HG03025 (cell line): ENCODE data around the gene RSPH6A.

Experiments used
- ATAC-seq: cut with Tn5 transposase; IDR thresholded peaks from one replicate; pipeline ENCODE4 v1.9.1; 2021; ENCODE audit warnings: mild to moderate bottlenecking, moderate library complexity; ENCODE audit not compliant: unreplicated experiment, low FRiP score

RSPH6A gene

DNA sequence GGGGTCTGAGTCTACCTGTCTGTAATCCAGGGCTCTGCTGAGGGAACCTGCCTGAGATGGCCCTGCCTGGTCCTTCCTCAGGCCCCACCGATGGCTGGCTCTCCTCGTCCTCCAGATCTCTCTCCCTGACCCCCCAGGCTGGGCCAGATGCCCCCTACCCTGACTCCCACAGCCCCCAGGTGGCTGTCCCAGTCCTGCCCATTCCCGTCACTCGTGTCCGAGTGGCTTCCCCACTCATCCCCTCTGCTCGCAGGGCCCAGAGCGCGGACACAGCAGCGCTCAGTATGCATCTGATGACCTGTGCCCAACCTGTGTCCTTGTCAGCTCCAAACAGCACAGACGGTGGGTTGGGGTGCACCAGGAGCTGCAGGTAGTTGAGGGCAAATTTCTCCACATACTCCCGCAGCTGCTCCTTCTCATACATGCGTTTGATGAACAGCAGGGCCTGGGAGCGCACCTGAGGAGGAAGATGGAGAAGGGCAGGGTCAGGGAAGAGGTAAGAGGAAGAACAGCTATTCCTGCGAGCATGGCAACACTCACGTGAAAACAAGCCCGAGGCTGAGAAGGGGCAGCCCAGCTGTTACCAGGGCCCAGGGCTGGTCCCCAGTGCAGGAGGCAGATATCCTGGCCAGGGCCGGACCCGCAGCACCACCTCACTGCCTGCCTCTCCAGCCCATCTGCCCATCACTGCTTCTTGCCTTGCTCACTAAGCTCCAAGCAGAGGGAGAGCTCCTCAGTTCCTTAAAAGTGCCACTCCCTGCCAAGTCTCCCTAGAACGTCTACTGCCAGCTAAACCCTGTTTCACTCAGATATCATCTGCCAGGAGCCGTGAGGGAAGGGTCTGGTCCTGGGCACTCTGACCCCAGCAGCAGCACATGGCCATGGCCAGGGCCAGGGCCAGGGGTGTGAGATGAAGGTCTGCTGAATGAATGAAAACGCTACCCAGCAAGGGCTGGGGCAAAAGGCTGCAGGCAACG, 11.1 kb upstream of the RSPH6A start:
- no peak for ATAC-seq

DNA sequence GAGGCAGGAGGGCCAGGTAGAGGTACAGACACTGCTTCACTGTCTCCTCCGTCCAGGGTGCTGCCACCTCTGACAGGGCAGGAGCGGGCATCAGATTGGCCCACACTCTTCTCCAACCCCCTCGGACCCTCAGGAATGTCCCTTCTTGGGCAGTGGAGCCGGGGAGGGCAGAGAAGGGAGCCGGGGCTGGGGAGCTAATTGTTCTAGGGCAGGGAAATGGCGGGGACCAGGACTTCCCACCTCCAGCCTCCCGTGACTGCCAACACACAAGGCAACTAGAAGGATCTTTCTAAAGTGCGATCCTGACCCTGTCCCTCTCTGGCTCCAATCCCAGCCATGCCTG, 10.1 kb upstream of the RSPH6A start:
- ATAC-seq, result no peak

DNA sequence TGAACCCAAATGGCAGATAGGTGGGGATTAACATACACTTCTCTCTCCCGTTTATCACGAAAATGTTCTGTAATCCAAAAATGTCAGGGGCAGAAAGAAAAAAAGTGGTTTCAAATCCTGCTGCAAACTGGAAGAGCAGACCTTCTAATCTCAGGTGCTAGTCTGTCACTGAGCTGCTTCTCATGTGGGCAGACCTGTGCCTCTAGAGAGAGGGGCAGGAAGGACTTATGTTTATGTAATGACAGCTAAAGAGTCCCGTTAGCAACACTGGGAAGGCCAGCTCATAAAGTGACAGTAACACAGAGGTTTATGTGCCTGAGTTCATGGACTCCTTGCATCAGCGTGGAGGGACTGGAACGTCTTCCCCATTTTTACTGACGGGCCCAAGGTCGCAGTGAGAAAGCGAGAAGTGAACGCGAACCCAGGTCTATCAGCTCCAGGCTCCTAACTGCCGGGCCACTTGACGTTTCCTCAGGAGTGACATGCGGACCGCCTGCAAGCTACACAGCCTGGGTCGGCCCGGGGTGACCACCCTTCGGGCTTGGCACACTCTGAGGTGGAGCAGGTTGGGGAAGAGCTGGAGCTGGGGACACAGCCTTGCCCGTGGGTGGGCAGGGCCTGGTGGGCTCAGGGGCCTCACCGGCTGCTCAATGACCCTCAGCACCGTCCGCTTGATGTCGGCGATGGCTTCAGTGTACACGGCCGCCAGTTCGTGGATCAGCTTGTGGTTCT, 9.6 kb upstream of the RSPH6A start:
- ATAC-seq, result no peak

DNA sequence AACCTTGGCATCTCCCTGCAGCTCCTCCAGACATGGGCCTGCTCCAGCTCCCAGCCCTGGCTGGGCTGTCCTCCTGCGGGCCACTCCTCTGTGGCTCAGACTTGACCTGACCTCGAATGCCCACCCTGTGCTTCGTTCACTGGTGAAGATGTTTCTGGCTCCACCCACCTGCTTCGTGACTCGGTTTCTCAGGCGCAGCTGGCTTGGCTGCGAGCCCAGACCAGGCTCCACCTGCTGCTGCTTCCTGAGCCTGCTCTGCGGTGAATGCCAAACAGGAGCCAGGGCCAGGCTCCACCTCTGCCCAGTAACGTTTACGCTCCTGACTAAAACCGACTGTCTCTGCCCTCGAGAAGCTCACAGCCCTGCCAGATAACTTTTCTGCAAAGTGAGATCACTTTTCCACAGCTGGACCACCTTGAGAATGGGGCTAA, 8.9 kb upstream of the RSPH6A start:
- no peak for ATAC-seq

DNA sequence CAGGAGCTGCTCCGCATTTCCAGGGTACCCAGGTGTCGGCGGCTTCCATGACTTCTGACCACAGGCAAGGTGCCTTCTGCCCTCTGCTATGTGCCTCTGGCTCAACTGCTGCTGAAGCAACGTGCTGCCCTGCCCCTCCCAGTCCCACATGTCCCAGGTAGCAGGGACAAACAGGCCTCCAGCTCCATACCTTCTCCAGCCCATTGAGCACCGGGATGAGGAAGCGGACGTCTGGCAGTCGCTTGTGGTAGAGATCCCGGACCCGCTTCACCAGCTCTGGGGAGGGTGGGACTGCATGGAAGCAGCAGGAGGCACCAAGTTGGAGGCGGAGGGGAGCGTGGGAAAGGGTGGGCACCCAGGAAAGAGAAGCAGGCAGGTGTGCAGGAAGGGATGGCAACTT, 8.1 kb upstream of the RSPH6A start:
- no peak for ATAC-seq

DNA sequence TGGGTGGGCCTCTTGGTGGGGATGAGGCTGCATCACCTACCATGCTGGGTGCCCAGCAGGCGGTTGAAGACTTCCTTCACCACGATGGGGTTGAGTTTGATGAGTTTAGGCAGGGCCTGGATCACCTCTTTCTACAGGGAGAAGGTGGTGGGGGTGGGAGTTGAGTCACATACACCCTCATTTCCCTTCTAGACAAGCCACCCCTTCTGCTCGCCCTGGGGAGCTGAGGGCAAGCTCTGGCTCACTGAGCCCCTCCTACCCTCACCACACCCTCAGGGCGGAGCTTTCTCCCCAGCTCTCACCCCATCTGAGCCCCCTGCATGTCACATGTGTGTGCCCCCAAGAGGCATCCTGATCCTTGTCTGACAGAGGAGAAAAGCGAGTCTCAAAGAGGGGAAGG, 7.6 kb upstream of the RSPH6A start:
- no peak for ATAC-seq

DNA sequence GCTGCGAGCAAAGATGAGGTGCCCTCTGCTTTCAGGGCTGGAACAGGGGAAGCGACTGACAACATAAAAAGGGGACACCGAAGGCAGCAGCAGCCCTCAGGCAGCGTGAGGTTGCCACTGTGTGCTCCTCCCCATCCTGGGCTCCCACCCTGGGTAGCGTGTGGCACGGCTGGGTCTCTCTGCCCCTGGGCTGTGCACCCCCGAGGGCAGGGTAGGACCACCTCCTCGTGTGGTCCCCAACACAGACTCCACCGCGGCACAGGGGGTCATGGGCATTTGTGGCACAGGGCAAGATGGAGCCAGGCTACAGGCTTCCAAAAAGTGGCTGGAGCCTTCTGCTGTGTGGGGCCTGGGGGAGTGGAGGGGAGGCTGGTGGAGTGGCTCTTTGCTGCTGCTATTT, 6.5 kb upstream of the RSPH6A start:
- ATAC-seq, result no peak

DNA sequence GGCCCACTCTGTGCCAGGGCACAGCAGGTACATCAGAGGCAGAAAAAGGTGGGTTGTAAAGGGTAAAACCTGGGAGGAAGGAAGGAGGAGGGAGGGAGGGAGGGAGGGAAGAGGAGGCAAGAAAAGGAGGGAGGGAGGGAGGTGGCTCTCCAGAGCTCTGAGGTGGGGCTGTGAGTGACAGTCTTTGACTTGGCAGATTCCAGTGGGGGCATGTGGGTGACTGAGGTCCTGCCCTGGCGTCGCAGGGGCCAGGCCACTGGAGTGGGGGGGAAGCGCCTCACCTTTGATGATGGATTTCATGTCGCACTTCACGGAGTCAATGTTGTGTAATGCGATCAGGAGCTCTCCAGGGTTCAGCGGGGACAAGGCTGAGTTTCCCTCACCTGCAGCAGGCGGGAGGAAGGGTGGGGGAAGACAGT, 6.0 kb upstream of the RSPH6A start:
- no peak for ATAC-seq

DNA sequence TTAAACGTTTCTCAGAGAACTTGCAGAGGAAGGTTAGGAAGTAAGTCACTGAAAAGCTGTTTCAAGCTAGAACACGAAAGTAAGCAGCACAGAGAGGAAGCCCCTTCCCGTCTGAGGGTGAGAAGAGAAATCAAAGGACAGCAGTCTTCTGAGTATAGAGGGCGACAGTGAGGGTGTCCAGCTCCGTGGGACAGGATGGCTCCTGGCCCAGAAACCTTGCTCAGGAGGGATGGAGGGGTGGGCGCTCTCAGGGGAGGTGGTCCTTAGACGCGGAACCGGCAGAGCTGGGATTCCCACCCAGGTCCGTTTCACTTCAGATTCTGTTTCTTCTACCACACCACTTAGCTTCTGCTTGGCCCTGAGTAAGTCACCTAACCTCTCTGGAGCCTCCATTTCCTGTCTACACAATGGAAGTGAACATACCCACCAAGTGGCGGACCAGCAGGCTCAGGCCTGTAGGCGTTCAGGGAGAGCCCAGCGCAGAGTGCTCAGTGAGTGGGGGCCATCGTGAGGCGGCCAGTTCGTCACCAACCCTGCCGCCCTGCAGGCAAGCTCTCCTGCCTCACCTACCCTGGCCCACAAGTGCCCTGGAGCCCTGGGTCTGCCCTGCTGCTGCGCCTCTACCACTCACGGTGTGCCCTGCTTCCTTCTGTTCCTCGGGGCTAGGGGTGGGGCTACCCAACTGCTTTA, 5.5 kb upstream of the RSPH6A start:
- no peak for ATAC-seq

DNA sequence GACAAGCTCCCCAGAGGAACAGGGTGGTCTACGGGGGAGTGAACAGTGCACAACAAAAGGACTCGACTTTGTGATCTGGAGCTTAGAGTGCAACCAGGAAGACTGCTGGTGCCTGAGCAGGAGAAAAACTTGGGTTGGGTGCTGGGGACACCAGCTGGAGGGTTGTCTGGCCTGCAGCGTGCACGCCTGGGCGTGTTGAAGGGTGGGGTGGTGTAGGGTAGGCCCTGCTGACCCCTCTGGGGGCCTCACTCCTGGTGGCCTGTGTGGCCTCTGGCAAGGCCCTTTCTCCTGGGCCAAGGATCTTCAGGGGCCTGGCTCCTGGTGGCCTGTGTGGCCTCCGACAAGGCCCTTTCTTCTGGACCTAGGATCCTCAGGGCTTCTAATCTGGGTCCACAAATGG, 4.7 kb upstream of the RSPH6A start:
- no peak for ATAC-seq

DNA sequence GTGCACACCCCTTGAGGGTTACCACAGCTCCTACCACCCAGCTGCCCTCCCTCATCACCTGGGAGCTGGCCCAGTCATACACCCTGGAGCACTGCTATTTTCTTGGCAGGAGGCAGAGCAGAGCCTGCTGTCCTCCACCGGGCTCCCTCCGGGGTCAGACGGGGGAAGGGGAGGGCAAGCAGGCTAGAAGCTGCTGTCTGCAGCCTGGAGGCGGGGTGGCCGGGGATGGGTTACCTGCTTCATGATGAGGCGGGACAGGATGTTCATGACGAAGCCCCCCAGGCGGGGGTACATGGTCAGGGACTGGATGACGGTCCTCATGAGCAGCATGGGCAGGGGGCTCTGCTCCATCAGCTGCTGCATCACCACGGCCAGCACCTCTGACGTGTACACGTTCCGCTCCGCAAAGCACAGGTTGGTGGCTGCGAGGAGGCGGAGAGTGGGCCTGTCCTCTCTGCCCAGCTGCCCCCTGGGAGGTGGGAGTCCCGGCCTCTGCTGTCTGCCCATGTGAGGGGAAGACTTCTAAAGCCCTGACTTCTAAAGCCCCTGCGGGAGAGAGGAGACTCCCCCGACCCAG, 2.7 kb upstream of the RSPH6A start:
- no peak for ATAC-seq

DNA sequence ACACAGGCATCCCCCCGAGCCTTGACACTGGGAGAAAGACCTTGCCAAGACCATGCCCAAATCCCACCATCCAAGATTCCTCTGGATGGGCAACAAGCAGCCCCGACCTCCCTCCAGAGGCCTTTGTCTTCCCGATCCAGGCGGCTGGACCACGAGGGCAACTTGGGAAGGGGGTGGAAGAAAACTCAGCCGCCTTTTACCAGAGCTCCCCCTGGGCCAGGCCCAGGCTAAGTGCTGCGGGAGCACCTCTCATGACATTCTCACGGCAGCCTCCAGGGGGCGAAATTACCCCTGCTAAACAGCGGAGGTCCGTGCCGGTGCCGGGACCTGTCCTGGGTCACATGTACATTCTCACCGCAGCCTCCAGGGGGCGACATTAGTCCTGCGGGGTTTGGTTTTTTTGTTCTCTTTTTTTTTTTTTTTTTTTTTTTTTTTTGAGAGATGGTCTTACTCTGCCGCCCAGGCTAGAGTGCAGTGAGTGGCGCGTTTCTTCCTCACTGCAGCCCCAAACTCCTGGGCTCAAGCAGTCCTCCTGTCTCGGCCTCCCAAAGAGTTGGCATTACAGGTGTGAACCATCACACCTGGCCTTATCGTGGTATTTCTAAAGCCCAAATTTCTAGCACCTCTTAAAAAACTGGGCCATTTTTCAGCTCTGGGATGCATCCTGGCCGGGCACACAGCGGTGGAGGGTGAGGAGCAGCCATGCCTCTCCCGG, 2.1 kb upstream of the RSPH6A start:
- peak; percentile 52 for ATAC-seq

DNA sequence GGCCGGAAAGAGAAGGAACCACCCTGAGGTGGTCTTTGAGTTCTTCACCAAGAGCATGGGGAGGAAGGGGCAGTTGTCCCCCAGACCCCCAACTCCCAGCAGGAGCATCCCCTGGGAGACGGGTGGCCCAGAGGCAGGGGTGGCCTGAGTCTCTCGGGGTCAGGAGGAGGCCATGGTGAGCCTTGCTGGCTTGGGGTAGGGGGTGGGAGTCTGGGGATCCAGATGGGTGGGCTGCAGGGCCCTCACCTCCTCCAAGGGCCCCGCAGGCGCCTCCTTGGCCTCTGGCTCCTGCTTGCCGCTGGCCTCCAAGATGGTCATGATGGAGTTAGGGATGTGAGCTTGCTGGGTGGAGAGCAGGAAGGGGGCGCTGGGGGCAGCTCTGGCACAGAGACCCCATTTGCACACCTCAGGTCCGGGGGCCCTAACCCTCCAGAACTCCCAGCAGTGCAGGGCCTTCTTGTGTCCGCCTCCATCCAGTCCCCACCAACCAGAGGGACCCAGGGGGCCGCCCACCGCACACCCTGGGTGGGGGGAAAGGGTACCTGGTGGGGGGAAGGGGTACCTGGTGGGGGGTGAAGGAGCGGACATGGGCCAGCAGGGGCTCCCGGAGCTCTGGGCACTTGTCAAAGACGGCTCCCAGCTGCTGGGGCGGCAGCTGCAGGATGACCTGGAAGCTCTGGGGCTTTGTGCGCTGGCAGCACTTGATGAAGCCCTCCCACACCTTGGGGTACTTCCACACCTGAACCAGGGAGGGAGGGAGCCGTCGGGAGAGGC, 1.3 kb upstream of the RSPH6A start:
- no peak for ATAC-seq

DNA sequence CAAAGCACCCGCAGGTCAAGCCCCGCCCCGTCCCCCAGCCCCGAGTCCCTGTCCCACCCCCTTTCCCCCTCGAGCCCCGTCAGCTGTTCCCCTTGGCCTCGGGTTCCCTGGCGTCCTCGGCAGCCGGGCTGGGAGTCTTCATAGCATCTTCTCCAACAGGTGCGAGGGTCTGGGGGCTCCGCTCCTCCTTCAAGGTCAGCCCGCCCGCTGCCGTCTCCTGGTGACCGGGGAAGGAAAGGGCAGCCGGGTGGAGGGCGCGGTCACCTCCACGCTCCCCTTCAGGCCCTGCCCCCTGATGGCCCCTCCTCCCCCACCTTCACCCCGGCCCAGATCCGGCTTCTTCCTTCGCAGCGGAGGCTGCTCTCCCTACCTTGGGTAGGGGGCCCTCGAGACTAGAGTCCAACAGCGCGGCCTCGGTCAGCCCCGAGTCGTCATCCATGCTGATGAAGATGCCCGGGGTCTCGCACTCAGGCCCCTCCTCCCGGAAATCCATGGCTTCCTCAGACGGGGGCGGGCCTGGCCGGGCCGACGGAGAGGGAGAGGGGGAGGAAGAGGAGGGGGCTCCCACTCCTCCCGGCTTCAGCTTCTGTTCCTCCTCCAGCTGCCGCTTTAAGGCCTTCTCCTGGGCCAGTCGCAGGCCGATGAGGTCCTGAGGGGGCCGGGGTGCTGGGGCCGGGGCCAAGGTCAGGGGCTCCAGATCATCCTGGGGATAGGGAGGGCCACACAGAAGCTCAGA, 541 bp upstream of the RSPH6A start:
- no peak for ATAC-seq

DNA sequence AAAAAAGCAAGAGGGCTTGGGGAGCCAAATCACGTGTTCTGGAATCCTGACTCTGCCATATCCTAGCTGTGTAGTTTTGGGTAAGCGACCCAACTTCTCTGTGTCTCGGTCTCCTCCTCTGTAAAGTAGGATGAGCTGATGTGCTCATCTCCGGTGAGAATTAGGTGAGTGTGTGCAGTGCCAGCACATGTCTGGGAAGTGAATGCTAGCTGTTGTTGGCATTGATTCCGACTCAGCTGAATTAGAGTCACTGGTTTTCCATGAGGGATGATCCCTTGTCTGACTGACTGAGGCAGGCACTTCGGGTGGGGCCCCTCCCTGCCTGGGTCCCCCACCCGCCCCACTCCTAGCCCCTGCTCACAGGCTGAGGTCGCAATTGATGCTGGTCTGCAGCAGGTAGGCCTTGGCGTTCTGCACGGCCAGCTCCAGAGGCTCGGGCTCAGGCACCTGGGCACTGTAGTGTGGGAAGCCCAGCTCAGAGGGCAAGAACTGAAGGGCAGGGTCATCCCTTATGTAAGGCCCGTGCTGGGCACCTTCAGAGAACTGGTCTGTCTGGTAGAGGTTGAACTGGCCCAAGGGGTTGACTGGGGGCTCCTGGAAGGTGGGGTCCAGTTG, 835 bp downstream of the RSPH6A start:
- no peak for ATAC-seq

DNA sequence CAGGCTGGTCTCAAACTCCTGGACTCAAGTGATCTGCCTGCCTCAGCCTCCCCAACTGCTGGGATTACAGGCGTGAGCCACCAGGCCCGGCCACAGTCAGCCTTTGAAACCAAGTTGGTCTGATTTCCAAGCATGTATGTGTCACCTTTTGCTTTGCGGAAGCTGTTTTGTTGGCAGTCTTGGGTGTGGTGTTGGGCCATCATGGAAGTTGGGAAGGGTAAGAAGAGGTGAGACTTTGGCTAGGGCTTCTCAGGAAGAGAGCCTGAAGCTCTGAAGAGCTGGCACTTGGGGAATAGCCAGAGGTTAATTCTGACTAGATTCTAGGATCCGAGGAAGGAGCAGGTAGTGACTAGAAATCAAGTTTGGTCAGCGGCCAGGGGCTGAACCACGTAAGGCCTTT, 2.8 kb downstream of the RSPH6A start:
- no peak for ATAC-seq

DNA sequence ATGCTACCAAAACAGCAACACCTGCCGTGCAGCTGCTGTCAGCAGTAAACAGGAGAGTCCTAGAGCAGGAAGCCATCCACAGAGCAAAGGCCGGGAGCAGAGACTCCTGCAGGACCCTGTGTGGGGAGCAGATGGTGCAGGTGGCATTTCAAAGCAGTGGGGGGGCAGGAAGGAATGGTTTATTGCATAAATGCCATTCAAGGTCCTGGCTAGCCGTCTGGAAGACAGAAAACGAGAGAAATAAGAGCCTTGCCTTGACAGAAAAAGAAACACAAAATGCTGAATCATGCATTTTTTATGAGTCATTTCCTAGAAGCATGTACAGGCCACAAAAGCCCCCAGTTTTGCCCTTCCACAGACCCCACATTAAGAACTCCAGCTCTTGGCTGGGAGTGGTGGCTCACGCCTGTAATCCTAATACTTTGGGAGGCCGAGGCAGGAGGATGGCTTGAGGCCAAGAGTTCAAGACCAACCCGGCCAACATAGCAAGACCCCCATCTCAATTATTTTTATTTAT, 5.4 kb downstream of the RSPH6A start:
- ATAC-seq, result no peak

DNA sequence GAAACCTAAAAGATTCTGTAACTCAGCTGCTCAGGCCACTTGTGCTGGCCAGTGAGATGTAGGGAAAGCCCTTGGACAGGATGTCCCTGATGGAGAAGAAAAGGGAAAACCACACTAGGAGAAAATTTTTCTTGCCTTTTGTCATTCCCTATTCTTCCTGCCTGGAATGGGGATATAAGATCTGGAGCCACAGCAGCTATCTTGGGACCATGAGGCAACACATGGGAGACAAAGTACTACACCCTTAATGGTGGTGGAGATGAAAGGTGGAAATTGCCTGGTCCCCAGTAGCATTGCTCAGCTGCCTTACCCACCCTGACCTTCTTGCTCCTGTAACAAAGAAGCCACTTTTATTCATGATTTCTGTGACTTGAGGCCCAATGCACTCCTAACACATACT, 9.4 kb downstream of the RSPH6A start:
- no peak for ATAC-seq
